Neutrophil (primary cell): ENCODE data around the gene TEAD1.

ENCODE experiments used
- H3K27ac ChIP-seq: fragments of 200-600 bp; sonication (generic); 2 replicates; pipeline ENCODE4 v1.5.1; 2016; ENCODE audit warnings: mild to moderate bottlenecking, moderate library complexity
- H3K27me3 ChIP-seq: fragments of 200-600 bp; sonication (generic); 2 replicates; pipeline ENCODE4 v1.6.0; 2016; ENCODE audit warnings: mild to moderate bottlenecking
- H3K36me3 ChIP-seq: fragments of 200-600 bp; sonication (generic); 2 replicates; pipeline ENCODE4 v1.5.1; 2017
- H3K4me1 ChIP-seq, 2 experiments: fragments of 200-600 bp in 1 of 2; sonication (generic) in 1 of 2; 1 replicate in 1 of 2; 2 replicates in 1 of 2; pipeline versions ENCODE4 v1.5.1 to v1.6.1; 2013 to 2016; ENCODE audit warnings: low read depth in 1 of 2, low read length in 1 of 2, mild to moderate bottlenecking in 1 of 2, moderate library complexity in 1 of 2; ENCODE audit not compliant: control insufficient read depth in 1 of 2, insufficient read depth in 1 of 2
- H3K4me3 ChIP-seq, 2 experiments: fragments of 200-600 bp in 1 of 2; sonication (generic) in 1 of 2; 1 replicate in 1 of 2; 2 replicates in 1 of 2; pipeline ENCODE4 v1.5.1; 2013 to 2016; ENCODE audit warnings: low read depth in 1 of 2, low read length in 1 of 2, mild to moderate bottlenecking in 1 of 2, moderate library complexity in 1 of 2
- H3K9me3 ChIP-seq: fragments of 200-600 bp; sonication (generic); 2 replicates; pipeline ENCODE4 v1.5.1; 2016
- CTCF ChIP-seq: fragments of 200-600 bp; sonication (generic); IDR thresholded peaks from 2 replicates; pipeline ENCODE4 v1.5.1; 2016; ENCODE audit warnings: antibody characterized with exemption

The TEAD1 gene

GRCh38 chr11:12725055-12725862 is 51.0 kb downstream of the TEAD1 start:
- no peak for TF ChIP-seq CTCF
- Histone ChIP-seq H3K4me3 (no peak overlapping the region), H3K4me1 (no peaks in the 10 kb centered on the region), H3K27me3 (peaks cover 38% of the 10 kb centered on the region), H3K36me3 (no peaks in the 10 kb centered on the region), H3K9me3 (no peaks in the 10 kb centered on the region), H3K27ac (no peak overlapping the region)

- no peaks in the 10 kb centered on the region for H3K4me1 ChIP-seq
- H3K27ac ChIP-seq = no peak overlapping the region
These were observed 51.9 kb downstream of the TEAD1 start for GRCh38 chr11:12725863-12726682.

GRCh38 chr11:12727563-12728211 is 53.5 kb downstream of the TEAD1 start:
- Histone ChIP-seq H3K27ac (no peak overlapping the region), H3K27me3 (peaks cover 18% of the 10 kb centered on the region), H3K9me3 (no peaks in the 10 kb centered on the region), H3K4me1 (no peaks in the 10 kb centered on the region), H3K4me3 (no peak overlapping the region), H3K36me3 (no peaks in the 10 kb centered on the region)
- no peak for TF ChIP-seq CTCF

More at GRCh38 chr11:12725863-12726682, 51.9 kb downstream of the TEAD1 start:
- no peak for TF ChIP-seq CTCF
- no peaks in the 10 kb centered on the region for H3K9me3 ChIP-seq
- H3K4me3 ChIP-seq = no peak overlapping the region
- no peaks in the 10 kb centered on the region for H3K36me3 ChIP-seq
- peaks cover 31% of the 10 kb centered on the region for H3K27me3 ChIP-seq

- H3K4me1 ChIP-seq = no peaks in the 10 kb centered on the region
- no peaks in the 10 kb centered on the region for H3K9me3 ChIP-seq
- no peaks in the 10 kb centered on the region for H3K36me3 ChIP-seq
- H3K27me3 ChIP-seq = peaks cover 18% of the 10 kb centered on the region
- H3K27ac ChIP-seq = no peak overlapping the region
- no peak for TF ChIP-seq CTCF
- H3K4me3 ChIP-seq = no peak overlapping the region
These were observed 54.2 kb downstream of the TEAD1 start for GRCh38 chr11:12728417-12728816.

- Histone ChIP-seq H3K4me3 (no peak overlapping the region), H3K27ac (no peak overlapping the region), H3K9me3 (no peaks in the 10 kb centered on the region), H3K27me3 (peaks cover 4% of the 10 kb centered on the region), H3K4me1 (no peaks in the 10 kb centered on the region), H3K36me3 (no peaks in the 10 kb centered on the region)
- no peak for TF ChIP-seq CTCF
These were observed 55.7 kb downstream of the TEAD1 start for GRCh38 chr11:12729941-12730340.
